ENCODE measurements around the gene IQSEC1. TPM values are rescaled to one million over a fixed set of nuclear protein-coding genes. Genes with fewer than 3 reads are reported as not detected.
A peak's percentile ranks its signal among the peaks of the same experiment; 100 is the strongest.

Gene IQSEC1
- total RNA-seq, 2 experiments from 2014 or later: 31.7 to 39.2 TPM

DNA sequence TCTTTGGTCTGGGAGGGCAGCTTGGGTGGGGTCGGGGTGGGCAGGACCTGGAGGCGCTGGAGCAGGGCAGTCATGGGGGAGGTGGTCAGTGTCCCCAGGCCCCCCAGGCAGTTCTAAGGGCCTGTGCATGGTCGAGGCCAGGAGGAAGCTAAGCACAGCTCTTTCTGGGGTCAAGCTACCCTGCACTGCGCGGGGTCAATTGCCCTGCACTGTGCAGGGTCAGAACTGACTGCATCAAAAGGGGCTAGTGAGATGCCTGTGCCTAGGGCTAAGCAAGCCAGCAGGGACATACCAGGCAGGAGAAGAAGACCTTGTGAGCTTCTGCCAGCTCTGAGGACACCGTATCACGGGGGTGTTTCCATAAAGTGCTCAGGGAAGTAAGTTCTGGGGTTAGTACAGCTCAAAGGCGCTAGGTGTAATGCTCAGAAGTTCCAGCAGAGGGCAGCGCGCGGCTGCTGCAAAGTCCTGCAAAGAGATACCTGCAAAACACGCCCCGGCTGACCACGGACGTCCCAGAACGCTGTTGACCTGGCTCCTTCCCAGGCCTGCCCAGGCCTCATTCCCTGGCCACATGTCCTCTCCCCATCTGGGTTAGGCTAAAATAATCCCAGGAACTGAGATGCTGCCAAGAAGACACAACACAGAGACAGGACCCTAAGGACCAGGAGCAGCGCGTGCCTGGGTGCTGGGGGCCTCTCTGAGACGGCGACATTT lies 18.8 kb upstream of the IQSEC1 start:
- Mint-ChIP-seq H3K36me3 (ENCODE audit: low read depth) (no peaks in the 10 kb centered on the region), H3K9me3 (no peaks in the 10 kb centered on the region), H3K4me1 (ENCODE audit: low read depth) (peaks cover 5% of the 10 kb centered on the region), H3K27me3 (no peaks in the 10 kb centered on the region), H3K27ac (no peak overlapping the region), H3K4me3 (no peak overlapping the region)
- peak; percentile 96 for ATAC-seq
- DNase-seq: peak; percentile 89
- ChIA-PET CTCF (interaction anchor here (0.5 to 2.7 kb wide), 69 partner anchors 9 to 556 kb away, joined by 3 to 29 read pairs (median 4); partner anchors contain the start of gene HDAC11), POLR2A (interaction anchor here (0.6 to 1.3 kb wide), 2 partner anchors 19 to 78 kb away, joined by 3 read pairs; partner anchors contain the start of gene IQSEC1)
- intact Hi-C loops (cut with micrococcal nuclease): loop anchor here (10.0 kb wide), 1 partner anchor 363 kb away; no protein-coding TSS in a partner anchor
- TF ChIP-seq, protein P1, sequence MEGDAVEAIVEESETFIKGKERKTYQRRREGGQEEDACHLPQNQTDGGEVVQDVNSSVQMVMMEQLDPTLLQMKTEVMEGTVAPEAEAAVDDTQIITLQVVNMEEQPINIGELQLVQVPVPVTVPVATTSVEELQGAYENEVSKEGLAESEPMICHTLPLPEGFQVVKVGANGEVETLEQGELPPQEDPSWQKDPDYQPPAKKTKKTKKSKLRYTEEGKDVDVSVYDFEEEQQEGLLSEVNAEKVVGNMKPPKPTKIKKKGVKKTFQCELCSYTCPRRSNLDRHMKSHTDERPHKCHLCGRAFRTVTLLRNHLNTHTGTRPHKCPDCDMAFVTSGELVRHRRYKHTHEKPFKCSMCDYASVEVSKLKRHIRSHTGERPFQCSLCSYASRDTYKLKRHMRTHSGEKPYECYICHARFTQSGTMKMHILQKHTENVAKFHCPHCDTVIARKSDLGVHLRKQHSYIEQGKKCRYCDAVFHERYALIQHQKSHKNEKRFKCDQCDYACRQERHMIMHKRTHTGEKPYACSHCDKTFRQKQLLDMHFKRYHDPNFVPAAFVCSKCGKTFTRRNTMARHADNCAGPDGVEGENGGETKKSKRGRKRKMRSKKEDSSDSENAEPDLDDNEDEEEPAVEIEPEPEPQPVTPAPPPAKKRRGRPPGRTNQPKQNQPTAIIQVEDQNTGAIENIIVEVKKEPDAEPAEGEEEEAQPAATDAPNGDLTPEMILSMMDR (IDR thresholded peaks at IDR 0.05): peak; percentile 96

DNA sequence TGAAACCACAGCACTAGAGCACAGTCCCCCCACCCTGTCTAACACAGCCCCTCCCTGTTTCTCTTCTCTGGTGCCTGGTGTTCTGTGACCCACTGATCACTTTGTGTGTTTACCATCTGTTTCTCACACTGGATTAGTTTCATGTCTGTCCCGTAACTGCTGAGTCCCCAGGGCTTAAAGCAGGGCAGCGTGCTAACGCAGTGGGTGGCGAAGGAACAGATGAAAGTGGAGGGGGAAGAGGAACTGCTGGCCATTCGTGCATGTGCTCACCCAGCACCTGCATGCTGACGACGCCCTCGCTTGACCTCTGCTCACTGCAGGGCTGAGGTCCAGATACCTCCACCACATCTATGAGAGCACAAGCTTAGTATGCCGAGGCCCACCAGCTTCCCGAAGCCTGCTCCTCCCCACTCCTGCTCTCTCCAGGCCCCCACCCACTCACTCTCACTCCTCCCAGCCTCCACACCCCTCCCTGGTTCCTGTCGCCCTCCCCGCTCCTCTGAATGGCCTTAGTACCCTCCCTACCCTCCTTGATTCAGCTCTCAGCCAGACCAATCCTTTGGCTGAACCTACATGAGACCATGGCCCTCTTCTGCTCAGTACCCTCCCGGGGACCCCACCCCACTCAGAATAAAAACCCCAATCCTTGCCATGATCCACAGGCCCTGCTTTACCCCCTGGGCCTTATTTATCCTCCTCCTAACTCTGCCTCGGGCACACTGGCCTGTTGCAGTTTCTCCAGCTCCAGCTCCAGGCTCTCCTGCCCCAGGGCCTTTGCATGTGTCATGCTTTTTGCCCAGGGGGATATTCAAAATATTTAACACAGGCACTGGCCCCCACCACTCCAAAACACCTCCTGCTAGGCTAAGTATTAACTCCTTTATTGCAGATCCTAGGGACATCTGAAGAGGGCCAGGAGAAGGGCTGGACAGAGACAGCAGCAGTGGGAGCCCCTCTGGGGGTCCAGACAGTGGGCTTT lies 15.1 kb upstream of the IQSEC1 start:
- H3K27ac Mint-ChIP-seq: no peak overlapping the region
- ATAC-seq (no peak), DNase-seq (no peak)
- H3K36me3 Mint-ChIP-seq (ENCODE audit: low read depth): no peaks in the 10 kb centered on the region
- intact Hi-C loops (cut with micrococcal nuclease): no loop called here
- H3K9me3 Mint-ChIP-seq: no peaks in the 10 kb centered on the region
- CTCF ChIA-PET: no interaction called here
- POLR2A ChIA-PET: no interaction called here
- TF ChIP-seq, protein P1 (IDR thresholded peaks at IDR 0.05): no peak
- H3K4me1 Mint-ChIP-seq (ENCODE audit: low read depth): peaks cover 9% of the 10 kb centered on the region
- H3K4me3 Mint-ChIP-seq: no peak overlapping the region
- H3K27me3 Mint-ChIP-seq: no peaks in the 10 kb centered on the region

DNA sequence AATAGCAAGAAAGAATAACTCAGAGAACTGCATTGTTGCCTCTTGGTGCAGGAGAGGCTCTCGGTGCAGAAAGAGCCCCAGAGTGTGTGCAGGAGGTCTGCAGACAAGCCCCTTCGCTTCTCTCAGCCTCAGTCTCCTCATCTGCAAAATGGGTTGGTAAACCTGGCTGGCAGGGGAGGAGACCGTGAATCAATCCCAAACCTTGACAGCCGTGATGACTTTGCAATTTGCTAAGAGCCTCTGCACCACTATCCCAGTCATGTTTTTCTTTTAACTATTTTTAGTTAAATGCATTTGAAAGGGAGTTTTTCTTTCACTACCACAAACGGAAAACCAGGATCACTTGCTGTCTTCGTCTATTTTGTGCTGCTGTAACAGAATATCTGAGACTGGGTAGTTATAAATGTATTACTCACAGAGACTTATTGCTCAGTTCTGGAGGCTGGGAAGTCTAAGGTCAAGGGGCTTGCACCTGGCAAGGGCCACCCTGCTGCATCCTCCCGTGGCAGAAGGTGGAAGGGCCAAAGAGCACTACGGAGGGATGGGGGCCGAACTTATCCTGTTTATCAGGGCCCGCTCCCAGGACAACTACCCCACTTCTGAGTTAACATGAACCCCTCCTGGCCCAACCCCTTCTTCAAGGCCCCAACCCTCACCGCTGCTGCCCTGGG lies 14.2 kb upstream of the IQSEC1 start:
- Mint-ChIP-seq H3K4me1 (ENCODE audit: low read depth) (peaks cover 9% of the 10 kb centered on the region), H3K4me3 (no peak overlapping the region), H3K9me3 (no peaks in the 10 kb centered on the region), H3K36me3 (ENCODE audit: low read depth) (no peaks in the 10 kb centered on the region), H3K27ac (no peak overlapping the region), H3K27me3 (no peaks in the 10 kb centered on the region)
- TF ChIP-seq, protein P1 (IDR thresholded peaks at IDR 0.05): no peak
- CTCF ChIA-PET: no interaction called here
- no peak for DNase-seq
- intact Hi-C loops (cut with micrococcal nuclease): no loop called here
- no peak for ATAC-seq
- POLR2A ChIA-PET: interaction anchor here (1.2 kb wide), 1 partner anchor 51 kb away, joined by 4 read pairs; no protein-coding TSS in a partner anchor

DNA sequence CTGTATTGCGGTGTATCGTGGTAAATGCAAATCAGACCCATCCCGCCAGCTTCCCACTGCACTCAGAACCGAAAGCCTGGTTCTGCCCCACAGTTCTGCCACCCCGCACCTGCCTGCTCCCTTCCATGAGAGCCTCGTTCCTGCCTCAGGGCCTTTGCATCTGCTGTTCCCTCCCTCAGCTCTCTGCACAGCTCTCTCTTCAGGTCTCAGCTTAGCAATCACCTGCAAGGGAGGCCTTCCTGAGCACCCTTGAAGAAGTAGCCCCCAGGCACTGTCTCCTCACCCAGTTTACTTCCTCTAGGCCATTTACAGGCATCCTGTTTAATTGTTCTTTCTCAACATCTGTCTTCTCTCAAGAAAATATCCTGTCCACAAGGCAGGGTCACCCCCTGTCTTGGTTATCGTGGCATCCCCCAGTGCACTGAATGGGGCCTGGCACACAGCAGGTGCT lies 13.3 kb upstream of the IQSEC1 start:
- intact Hi-C loops (cut with micrococcal nuclease): no loop called here
- ATAC-seq: no peak
- H3K9me3 Mint-ChIP-seq: no peaks in the 10 kb centered on the region
- no peak for DNase-seq
- TF ChIP-seq, protein P1 (IDR thresholded peaks at IDR 0.05): no peak
- peak overlapping the region; percentile 44 for H3K27ac Mint-ChIP-seq
- ChIA-PET POLR2A (interaction anchor here (1.2 kb wide), 1 partner anchor 50 kb away, joined by 4 read pairs; no protein-coding TSS in a partner anchor), CTCF (no interaction called here)
- peaks cover 4% of the 10 kb centered on the region for H3K4me1 Mint-ChIP-seq (ENCODE audit: low read depth)
- no peak overlapping the region for H3K4me3 Mint-ChIP-seq
- no peaks in the 10 kb centered on the region for H3K27me3 Mint-ChIP-seq
- no peaks in the 10 kb centered on the region for H3K36me3 Mint-ChIP-seq (ENCODE audit: low read depth)
